ENCODE results near the gene ZNF385A. TPM values are rescaled to one million over a fixed set of nuclear protein-coding genes. Genes with fewer than 3 reads are reported as not detected.

The ZNF385A gene
- total and polyA plus RNA-seq, 9 of the 15 experiments (the other 6 are each of a cell fraction or from before 2014, with no cell fraction given) = 1.0 to 111 (median 7.7) TPM

- TF ChIP-seq EHMT2 (IDR thresholded peaks at IDR 0.05) (no peak), NCOR1 (IDR thresholded peaks at IDR 0.05) (peak; percentile 41), POLR2B (IDR thresholded peaks at IDR 0.05; ENCODE audit: low read depth, partially characterized antibody) (no peak), ELF2 (CRISPR knock-in tag; IDR thresholded peaks at IDR 0.05) (no peak), NBN (IDR thresholded peaks at IDR 0.05; ENCODE audit: low read depth) (0 out of 2 replicates have a peak, but pooled peaks have one; percentile 31), ZNF318 (IDR thresholded peaks at IDR 0.05; ENCODE audit: borderline replicate concordance in 1 of 2, low read depth in 1 of 2) (no peak), SMARCA4 (IDR thresholded peaks at IDR 0.05) (0 out of 2 replicates have a peak, but pooled peaks have one; percentile 34), U2AF1 (optimal IDR thresholded peaks at IDR 0.05; ENCODE audit: low read depth, low read length) (no peak), VEZF1 (CRISPR knock-in tag; IDR thresholded peaks at IDR 0.05) (peak; percentile 34), CBFA2T3 (IDR thresholded peaks at IDR 0.05) (0 out of 2 replicates have a peak, but pooled peaks have one; percentile 34), PHB2 (IDR thresholded peaks at IDR 0.05; ENCODE audit: low read depth) (no peak), ARID1B (IDR thresholded peaks at IDR 0.05) (peak; percentile 57), PCBP2 (IDR thresholded peaks at IDR 0.05; ENCODE audit: low read depth, low read length, poor library complexity, severe bottlenecking) (no peak), SRSF1 (IDR thresholded peaks at IDR 0.05; ENCODE audit: low read depth, low read length) (no peak), ARHGAP35 (IDR thresholded peaks at IDR 0.05; ENCODE audit: partially characterized antibody) (no peak), SMARCE1 (IDR thresholded peaks at IDR 0.05) (0 out of 2 replicates have a peak, but pooled peaks have one; percentile 44)
Measured at GRCh38 chr12:54387114-54387467, 2.6 kb upstream of the ZNF385A start (continued).
